Measurements from ENCODE around the gene SEC24D.

The SEC24D gene

DNA sequence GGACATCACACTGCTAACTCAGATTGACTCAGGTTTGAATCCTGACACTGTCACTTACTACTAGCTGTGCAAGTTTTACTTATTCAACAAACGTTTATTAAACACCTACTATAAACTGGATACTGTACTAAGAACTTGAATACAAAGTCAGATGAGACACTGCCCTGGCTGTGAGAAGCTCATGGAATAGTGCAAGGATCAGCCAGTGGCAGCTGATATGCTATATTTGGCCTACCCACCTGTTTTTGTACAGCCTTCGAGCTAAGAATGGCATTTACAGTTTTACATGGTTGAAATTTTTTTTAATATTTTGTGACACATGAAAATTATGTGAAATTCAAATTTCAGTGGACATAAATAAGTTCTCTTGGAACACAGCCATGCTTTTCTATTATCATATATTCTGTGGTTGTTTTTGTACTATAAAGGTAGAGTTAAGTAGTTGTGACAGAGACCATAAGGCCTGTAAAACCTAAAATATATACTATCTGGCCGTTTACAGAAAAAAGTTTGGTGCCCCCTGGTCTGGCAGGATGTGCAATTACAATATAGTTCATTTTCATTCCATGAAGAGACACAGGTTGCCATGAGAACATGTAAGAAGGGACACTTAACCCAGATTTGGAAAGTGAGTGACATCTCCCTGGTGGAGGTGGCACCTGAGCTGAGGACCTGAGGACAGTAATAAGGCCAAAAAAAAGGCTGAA, 3.4 kb upstream of the SEC24D start:
- no peak for DNase-seq

DNA sequence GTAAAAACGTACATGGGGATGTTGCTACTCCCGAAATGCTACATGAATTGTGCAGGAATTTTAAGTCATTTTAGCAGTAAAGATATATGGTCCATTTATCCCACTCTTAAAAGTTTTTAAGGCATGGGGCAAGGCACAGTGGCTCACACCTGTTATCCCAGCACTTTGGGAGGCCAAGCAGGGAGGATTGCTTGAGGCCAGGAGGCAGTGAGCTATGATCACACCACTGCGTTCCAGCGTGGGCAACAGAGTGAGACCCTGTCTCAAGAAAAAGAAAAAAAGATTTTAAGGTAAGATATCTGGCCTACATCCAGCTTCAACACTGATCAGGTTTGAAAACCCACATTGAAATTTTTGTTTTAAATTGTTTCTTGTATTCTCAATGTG, 1.2 kb upstream of the SEC24D start:
- DNase-seq = no peak

DNA sequence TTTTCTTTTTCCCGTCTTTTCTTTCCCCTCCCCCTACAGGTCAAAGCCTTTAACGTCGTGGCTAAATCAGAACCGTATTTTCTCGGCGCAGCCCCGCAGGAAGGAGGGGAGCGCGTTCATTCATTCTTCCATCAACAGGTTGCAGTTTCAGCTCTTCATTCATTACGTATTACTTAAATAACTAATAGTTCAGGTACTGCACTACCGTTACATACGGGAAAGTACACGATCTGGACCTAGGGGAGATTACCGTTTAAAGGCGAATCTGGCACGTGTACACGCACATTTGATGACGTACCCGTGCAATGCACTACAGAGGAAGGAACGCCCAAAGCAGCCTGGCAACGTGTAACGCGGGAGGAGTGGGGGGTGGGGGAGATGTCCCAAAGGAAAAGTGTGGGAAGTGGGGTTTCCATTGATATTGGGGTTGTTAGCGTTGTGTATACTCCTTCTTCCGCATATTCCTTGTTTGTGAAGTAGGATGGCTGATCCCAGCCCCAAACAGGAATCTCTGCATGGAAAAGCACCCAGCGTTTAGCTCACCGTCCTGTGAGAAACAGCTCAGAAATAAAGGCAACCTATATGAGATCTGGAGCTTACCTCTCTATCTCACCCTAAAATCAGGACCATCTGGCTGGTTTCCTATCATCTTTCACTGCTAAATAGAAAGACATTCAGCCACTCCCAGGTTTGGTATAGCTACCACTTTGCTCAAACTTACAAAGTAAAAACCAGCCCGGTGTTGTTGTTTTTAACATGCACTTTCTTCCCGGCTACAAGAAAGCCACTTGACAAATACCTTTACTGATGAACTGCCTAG, 585 bp upstream of the SEC24D start:
- peak; percentile 4 for DNase-seq

DNA sequence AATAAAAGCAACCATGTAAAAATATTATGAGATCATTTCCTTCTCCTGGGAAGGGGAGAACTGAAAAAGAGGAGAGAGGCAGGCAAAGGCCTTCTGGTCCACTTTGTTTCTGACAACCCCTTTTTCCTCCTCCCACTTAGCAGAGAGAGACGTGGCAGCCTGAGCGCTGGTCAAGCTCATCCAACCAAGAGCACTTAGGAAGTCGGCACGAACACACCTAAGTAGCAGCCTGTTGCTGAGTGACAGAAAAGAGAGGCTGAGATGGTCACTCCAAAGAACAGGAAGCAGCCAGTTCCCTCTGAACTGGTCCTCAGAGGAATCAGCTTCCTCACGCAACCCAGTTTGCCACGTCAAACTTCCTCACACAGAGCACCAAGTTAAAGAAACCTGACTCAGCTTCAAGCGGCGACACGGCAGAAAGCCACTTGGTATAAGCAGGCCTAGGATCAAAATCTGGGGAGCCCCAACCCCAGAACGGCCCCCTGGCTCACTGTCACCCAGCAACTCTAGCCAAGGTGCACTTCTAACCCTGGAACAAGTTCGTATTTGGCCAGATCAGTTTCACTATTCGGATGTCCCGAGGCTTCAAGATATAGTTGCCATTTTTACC, 861 bp downstream of the SEC24D start:
- peak; percentile 31 for DNase-seq

DNA sequence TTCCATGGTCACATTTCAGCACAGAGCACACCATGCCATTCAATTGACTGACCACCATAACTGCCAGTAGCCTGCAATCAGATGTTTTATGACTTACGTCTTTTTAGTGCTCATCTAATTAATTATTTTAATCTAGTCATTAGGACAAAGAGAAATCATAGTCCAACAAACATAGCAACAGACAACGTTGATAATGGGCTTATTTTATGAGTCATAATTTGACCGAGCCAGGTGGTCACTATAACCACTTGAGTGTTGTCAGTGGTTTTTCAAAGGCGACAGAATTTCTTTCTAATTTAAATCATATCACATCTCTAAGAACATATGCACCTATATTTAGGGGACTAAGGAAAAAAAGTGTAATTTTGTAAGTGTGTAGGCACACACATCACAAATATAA, 1.9 kb downstream of the SEC24D start:
- DNase-seq = no peak

DNA sequence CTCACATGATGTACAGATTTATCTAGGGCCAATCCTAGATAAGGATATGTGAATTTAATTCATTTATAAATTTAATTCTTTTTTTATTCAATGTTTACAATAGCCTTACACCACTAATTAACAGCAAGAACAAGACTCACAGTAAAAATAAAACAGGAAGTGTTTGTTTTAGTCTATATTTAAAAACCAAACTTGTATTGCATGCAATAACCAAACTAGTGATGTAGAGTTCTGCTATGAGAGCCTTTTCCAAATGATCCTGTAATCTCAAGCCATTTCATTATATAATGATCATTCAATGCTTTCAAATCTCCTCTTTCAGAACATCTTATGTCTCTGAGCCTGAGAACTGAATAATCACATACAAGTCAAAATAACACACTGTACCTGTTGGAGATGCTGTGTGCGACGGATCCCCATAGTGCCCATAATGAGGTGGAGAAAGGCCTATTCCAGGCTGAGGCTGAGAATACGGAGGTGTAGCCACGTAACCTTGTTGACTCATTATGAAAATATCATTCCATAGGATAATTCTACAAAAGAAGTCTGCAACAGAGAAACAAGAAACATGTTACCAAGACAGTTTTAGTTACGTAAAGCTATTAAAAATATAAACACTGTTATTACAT, 2.6 kb downstream of the SEC24D start:
- no peak for DNase-seq

DNA sequence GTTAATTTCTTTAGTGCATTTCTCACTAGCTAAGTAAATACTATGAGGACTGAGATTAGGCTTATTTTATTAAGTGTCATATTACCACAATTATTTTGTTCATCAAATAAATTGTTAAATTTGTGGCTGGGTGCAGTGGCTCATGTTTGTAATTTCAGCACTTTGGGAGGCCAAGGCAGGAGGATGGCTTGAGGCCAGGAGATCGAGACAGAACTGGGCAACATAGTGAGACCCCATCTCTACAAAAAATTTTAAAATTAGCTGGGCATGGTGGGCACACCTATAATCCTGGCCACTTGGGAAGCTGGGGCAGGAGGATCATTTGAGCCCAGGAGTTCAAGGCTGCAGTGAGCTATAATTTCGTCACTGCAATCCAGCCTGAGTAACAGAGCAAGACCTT, 6.8 kb downstream of the SEC24D start:
- DNase-seq = no peak

DNA sequence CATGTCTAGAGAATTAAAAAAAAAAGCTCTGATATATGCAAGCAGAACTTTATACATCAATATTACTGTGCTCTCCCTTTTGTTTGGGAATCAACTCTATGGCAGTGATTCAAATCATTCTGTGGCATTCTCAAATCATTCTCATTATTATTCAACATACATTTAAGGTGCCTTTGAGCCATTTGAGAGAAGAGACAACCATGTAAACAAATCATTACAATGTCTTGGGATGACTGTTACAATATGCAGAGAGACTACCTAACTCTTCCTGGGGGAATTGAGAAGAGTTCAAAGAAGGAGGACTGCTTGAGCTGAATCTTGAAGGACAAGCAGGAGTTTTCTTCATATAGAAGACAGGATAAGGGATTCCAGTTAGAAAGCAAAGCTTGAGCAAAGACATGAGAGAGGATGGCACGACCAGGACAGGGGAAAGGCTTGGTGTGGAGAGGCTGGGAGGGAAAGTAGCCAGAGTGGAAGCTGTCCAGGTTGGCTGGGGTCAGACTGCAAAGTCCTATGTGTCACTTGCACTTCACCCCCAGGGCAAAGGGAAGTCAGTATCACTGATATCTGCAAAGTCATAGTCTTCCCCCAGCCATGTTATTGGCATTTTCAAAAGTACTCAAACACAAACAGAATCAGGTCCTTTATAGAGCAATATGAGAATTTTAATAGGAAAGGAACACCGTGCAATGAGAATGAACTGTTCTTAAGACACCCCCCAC, 9.0 kb downstream of the SEC24D start:
- DNase-seq = no peak

DNA sequence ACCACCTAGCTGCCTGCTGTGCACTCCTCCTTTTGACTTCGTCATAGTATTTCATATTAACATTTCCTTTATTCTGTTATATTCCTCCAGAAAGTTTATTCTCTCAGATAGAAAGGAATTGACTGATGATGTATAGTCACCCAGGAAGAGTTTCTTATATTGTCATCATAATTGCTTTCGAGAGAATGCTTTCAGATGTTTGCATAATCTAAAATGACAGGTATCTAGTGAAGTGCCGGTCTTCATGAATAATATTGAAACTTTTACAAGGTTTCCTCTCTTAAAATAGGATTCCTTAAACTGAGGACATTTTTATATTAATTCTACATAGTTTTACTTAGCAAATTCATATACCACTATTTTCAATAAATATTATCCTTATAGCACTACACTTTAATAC, 10.1 kb downstream of the SEC24D start:
- no peak for DNase-seq

DNA sequence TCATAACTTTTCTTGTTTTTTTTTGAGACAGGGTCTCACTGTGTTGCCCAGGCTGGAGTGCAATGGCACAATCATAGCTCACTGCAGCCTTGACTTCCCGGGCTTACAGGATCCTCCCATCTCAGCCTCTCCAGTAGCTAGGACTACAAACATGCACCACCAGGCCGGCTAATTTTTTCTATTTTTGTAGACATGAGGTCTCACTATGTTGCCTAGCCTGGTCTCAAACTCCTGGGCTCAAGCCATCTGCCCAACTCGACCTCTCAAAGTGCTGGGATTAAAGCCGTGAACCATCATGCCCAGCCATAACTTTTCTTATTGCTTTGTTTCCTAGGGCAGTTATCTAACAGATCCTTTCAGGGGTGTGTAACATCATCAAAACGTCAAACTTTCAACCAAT, 11.8 kb downstream of the SEC24D start:
- DNase-seq = no peak

DNA sequence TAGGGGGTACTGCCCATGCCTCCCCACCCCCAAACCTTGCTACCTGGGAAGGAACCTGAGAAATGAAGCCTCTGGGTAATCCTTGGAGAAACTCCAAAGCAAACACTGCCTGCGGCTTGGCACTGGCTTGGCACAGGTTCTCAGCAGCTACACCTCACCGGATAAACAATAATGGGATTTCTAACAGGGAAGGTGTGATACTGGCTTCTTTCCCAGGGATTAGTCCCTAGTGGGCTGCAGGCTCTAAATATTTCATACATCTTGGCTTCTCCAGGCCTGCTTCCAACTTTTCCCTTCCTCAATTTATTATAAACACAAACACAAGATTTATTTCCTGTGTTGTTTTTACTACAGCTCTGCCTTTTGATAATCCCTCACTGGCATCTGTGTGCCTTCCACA, 12.5 kb downstream of the SEC24D start:
- DNase-seq = no peak

DNA sequence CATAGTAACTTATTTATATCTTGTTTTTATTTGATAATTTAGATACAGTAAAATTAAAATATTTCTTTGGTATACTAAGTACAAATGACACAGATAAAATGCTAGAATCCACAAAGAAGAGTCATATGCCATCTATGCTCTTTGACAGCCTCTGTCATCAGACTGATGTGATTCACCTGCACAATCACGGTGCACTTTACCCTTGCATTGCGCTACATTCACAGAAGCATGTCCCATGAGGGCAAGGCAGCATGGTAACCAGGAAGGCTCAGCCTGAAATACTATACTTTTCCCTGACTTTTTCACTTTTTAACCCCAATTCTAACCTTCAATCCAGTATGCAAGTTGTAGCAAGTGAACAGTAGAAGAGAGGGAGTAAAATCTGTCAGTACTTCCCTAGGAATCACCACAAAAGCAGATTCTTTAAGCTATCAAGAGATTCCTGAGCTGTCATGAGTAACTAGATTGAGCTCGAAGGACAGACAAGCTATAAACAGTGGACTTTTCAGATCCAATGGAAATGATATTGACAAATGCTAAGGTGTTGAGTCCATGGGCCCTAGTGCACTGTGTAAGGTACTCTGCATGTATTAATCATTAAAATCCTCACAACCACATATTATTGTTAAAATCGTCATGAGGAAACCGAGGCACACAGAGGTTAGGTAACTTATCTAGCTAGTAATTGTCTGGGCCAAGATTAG, 14.2 kb downstream of the SEC24D start:
- no peak for DNase-seq

DNA sequence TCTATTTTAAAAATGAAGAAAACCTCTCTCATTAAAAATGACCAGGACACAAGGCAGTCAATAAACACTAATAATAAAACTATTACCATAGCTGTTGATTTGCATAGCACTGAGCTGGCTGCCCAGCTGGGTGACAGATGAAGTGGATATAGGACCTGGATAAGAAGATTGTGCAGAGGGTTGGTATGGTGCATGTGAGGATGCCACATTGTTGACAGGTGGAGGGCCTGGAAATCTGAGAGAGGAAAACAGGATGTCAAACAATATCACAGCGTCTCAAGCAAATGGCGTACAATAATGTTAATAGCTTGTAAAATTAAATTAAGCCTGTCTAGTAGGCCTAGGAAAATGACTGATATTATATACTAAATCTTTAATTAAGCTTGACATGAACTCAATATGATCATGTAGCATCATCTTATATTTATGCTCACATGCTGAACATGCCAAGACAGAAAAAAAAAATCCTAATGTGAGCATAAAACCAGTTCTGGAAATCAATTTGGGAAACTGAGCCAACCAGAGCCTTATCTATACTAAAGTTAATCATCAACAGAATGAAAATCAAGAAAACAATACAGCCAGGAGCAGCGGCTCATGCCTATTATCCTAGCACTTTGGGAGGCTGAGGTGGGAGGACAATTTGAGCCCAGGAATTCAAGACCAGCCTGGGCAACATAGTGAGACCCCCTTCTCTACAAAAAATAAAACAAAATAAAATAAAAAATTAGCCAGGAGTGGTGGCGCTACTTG, 18.6 kb downstream of the SEC24D start:
- DNase-seq = no peak

DNA sequence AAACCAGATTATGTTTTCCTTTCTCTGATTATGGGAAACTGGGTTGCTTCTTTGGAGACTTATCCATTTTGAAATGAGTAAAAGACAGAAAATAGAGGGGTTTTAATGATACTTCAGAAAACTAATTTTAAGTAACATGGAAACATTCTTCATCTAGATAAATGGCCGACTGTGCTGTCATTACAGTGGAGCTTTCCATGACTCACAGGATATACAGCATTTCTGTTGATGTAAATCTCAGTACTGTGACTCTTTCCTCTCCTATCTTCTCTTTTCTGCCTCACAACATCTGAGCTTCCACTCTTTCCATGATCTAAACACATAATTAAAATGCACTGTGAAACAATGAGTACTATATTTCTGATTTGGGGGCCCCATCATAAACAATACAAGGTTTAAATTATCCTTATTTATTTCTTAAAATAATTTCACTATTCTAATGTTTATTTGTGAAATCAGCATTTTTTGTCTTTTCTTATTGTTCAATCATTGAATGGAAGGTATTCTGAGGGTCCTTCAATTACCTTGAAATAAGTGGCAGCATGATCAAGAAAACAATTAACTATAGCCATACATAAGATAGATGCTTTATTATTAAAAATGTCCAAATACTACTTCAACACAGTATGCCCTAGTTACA, 19.3 kb downstream of the SEC24D start:
- no peak for DNase-seq

DNA sequence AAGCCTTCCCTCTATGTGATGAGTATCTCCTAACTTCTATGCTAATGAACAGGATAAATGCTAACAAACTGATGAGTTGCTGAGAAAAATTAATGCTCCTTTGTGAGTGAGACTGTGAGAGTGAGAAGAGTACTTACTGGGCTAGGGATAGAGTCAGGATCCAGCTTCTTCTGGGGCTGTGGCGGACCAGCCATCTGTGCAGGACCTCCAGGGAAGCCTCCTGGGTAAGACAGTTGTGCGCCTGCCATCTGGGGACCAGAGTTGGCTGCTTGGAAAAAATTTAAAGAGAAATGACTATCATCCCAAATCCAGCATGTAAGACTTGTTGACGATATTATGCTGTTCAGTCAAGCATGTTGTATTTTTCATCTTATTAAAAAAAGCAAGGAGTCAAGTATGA, 21.0 kb downstream of the SEC24D start:
- no peak for DNase-seq

DNA sequence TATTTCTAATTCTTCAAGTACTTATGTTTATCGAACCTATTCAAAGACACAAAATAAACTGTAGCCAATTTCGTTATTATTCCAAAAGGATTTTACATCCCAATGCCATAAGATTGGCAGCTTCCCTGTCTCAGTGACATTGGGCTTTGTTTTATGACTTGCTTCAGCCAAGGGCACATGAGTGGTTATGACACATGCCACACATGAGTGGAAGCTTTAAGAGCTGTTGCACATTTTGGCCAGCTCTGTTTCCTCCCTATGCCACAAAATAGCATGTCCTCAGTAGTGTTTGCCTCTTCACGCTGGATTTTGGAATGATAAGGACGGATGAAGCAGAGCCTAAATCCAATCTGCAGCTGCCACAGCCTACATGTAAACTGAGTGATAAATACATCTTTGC, 21.9 kb downstream of the SEC24D start:
- no peak for DNase-seq

DNA sequence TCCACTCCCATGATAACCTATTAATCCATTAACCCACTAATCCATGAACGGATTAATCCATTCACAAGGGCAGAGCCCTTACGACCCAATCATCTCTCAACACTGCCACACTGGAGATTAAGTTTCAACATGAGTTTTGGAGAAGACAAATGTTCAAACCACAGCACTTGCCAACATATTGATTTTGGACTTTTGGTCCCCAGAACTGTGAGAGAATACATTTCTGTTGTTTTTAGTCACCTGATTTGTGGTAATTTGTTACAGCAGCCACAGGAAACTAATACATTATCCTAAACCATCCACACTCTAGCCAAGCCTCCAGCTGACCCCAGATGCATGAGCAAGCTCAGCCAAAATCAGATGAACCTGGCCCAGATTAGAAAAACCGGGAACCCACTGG, 22.4 kb downstream of the SEC24D start:
- DNase-seq = no peak

DNA sequence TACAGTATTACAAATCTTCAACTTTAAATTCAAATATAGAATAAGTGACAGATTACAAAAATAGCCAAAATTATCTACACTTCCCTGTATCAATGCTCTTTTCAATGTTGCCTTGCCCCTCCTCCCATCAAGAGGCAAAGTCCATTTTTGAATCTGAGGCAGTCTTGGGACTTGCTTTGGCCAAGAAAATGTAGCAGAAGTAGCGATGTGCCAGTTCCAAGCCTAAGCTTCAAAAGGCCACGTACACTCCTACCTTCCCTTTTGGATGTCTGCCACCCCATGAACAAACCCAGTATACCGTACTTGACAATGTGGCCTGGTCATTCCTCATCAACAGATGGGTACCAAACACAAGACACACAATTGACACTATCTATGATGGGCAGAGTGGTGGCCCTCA, 24.1 kb downstream of the SEC24D start:
- DNase-seq = no peak

DNA sequence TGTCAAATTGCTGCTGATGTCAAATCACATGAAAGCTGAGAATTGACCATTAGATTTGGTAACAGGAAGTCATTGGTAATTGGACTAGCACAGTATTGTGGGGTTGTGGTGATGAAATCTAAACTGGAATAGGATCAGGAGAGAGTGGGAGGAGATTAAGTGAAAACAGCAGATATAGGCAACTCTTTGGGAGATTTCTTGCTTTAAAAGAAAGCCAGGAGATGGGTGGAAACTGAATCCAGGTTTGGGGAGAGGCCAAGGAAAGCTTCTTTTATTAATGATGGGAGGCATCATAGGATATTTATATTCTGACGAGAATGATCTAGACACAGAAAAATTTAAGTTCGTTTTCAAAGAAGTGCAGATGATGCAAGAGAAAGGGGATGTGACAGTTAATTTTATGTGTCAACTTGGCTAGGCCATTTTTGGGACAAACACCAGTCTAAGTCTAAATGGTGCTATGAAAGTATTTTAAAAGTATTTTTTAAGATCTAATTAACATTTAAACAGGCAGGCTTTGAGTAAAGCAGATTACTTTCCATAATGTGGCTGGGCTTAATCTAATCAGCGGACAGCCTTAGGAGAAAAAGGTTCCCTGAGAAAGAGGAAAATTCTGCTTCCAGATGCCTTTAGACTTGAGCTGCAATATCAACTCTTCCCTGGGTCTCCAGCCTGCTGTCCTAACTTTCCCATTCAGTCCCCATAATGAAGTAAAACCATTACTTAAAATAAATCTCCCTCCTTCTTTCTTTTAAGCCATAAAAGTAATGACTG, 24.7 kb downstream of the SEC24D start:
- no peak for DNase-seq

DNA sequence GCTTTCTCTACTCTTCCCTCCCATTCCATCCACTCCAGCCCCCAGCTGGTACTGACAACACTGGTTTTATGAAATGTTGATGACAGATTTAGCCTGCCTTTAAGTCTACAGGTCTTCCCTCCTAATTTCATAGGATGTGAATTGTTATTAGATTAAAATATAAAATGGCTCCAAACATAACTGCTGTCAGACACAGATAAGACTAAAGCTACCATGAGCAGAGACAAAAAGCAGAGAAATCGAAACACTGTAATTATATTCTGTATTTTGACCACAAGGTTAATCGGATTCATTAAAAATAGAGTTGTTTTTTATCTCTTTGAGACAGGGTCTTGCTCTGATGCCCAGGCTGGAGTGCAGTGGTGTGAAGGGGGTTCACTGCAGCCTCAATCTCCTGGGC, 28.3 kb downstream of the SEC24D start:
- no peak for DNase-seq
